ENCODE results near the gene NOP9. TPM values are rescaled to one million over a fixed set of nuclear protein-coding genes. Genes with fewer than 3 reads are reported as not detected.
A peak's percentile ranks its signal among the peaks of the same experiment; 100 is the strongest.

The NOP9 gene
- total and polyA plus RNA-seq, 2 experiments from 2014 or later = 3.7 to 13.2 TPM

GRCh38 chr14:24340606-24341005, 41.0 kb downstream of the NOP9 start:
- DNase-seq (ENCODE audit: low spot score) = no peak
- Histone ChIP-seq H3K27ac (no peak overlapping the region), H3K4me1 (ENCODE audit: insufficient read depth) (peaks cover 7% of the 10 kb centered on the region), H3K4me3 (no peak overlapping the region), H3K9me2 (replicated peaks; ENCODE audit: insufficient read depth) (no peaks in the 10 kb centered on the region), H2AFZ (no peak overlapping the region), H3K4me2 (no peak overlapping the region), H3K79me2 (no peaks in the 10 kb centered on the region), H3K9me3 (ENCODE audit: low read depth) (no peaks in the 10 kb centered on the region), H4K20me1 (ENCODE audit: insufficient read depth, poor library complexity, severe bottlenecking) (no peaks in the 10 kb centered on the region), H3K27me3 (peaks cover 36% of the 10 kb centered on the region), H3K36me3 (replicated peaks; ENCODE audit: insufficient read depth, low read depth) (no peaks in the 10 kb centered on the region)
- 85% methylated on average over 1 of the region's 1 CpG for WGBS (ENCODE audit: low lambda C conversion rate, missing lambda C conversion rate)
- TF ChIP-seq EZH2phosphoT487 (IDR thresholded peaks at IDR 0.05; ENCODE audit: low read depth, severe bottlenecking, unreplicated experiment) (no peak), CTCF (IDR thresholded peaks at IDR 0.05; ENCODE audit: poor library complexity) (no peak), EZH2 (IDR thresholded peaks at IDR 0.05; ENCODE audit: borderline replicate concordance) (no peak)

GRCh38 chr14:24342889-24343288, 43.2 kb downstream of the NOP9 start:
- Histone ChIP-seq H3K9me3 (ENCODE audit: low read depth) (no peaks in the 10 kb centered on the region), H3K27ac (no peak overlapping the region), H3K27me3 (peaks cover 22% of the 10 kb centered on the region), H3K4me3 (no peak overlapping the region), H3K4me1 (ENCODE audit: insufficient read depth) (peaks cover 7% of the 10 kb centered on the region), H3K4me2 (no peak overlapping the region), H2AFZ (no peak overlapping the region), H4K20me1 (ENCODE audit: insufficient read depth, poor library complexity, severe bottlenecking) (no peaks in the 10 kb centered on the region), H3K9me2 (replicated peaks; ENCODE audit: insufficient read depth) (no peaks in the 10 kb centered on the region), H3K36me3 (replicated peaks; ENCODE audit: insufficient read depth, low read depth) (no peaks in the 10 kb centered on the region), H3K79me2 (no peaks in the 10 kb centered on the region)
- 95% methylated on average over 4 of the region's 4 CpGs for WGBS (ENCODE audit: low lambda C conversion rate, missing lambda C conversion rate)
- DNase-seq (ENCODE audit: low spot score) = no peak
- TF ChIP-seq EZH2 (IDR thresholded peaks at IDR 0.05; ENCODE audit: borderline replicate concordance) (no peak), CTCF (IDR thresholded peaks at IDR 0.05; ENCODE audit: poor library complexity) (no peak), EZH2phosphoT487 (IDR thresholded peaks at IDR 0.05; ENCODE audit: low read depth, severe bottlenecking, unreplicated experiment) (no peak)

- peak; percentile 78 for DNase-seq (ENCODE audit: low spot score)
- 66% methylated on average over 7 of the region's 7 CpGs for WGBS (ENCODE audit: low lambda C conversion rate, missing lambda C conversion rate)
- Histone ChIP-seq H3K27me3 (peaks cover 20% of the 10 kb centered on the region), H3K27ac (no peak overlapping the region), H3K9me3 (ENCODE audit: low read depth) (no peaks in the 10 kb centered on the region), H2AFZ (no peak overlapping the region), H3K4me3 (no peak overlapping the region), H3K4me2 (no peak overlapping the region), H4K20me1 (ENCODE audit: insufficient read depth, poor library complexity, severe bottlenecking) (no peaks in the 10 kb centered on the region), H3K79me2 (no peaks in the 10 kb centered on the region), H3K4me1 (ENCODE audit: insufficient read depth) (peaks cover 7% of the 10 kb centered on the region), H3K9me2 (replicated peaks; ENCODE audit: insufficient read depth) (no peaks in the 10 kb centered on the region), H3K36me3 (replicated peaks; ENCODE audit: insufficient read depth, low read depth) (no peaks in the 10 kb centered on the region)
- TF ChIP-seq EZH2phosphoT487 (IDR thresholded peaks at IDR 0.05; ENCODE audit: low read depth, severe bottlenecking, unreplicated experiment) (no peak), CTCF (IDR thresholded peaks at IDR 0.05; ENCODE audit: poor library complexity) (no peak), EZH2 (IDR thresholded peaks at IDR 0.05; ENCODE audit: borderline replicate concordance) (no peak)
Measured at GRCh38 chr14:24343795-24344660, 44.4 kb downstream of the NOP9 start.

Data from hepatocyte (in vitro differentiated cells).